HG03159 (cell line): ENCODE data around the gene MINAR1.
"Not testable (repeated sequence)": the region's sequence is repeated elsewhere in the genome, so short reads cannot be mapped to it uniquely, and the experiment has no call there.

Experiments used
- ATAC-seq: cut with Tn5 transposase; IDR thresholded peaks from one replicate; pipeline ENCODE4 v1.9.1; 2021; ENCODE audit warnings: mild to moderate bottlenecking, moderate library complexity; ENCODE audit not compliant: unreplicated experiment

The MINAR1 gene, protein sequence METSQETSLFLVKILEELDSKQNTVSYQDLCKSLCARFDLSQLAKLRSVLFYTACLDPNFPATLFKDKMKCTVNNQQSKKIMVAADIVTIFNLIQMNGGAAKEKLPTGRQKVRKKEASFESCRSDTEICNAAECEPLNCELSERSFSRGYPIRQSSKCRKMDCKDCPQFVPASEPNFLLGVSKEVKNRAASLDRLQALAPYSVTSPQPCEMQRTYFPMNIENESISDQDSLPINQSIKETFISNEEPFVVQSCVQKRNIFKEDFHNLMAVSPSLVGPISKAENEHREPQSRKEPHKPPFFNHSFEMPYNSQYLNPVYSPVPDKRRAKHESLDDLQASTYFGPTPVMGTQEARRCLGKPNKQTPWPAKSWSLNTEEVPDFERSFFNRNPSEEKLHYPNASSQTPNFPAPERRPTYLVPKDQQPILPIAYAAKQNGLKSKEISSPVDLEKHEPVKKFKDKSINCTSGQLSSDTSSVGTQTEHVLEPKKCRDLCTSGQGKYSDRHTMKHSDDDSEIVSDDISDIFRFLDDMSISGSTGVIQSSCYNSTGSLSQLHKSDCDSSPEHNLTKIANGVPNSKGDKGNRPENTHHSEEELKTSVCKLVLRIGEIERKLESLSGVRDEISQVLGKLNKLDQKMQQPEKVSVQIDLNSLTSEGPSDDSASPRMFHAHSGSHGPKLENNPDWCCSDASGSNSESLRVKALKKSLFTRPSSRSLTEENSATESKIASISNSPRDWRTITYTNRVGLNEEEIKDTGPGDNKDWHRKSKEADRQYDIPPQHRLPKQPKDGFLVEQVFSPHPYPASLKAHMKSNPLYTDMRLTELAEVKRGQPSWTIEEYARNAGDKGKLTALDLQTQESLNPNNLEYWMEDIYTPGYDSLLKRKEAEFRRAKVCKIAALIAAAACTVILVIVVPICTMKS

GRCh38 chr15:79431636-79432344, at the start of gene MINAR1:
Gene MINAR1, plus strand, starts transcription at chr15:79432336. Its CDS starts 23,812 bp downstream, at chr15:79456148.
- ATAC-seq: no peak

DNA sequence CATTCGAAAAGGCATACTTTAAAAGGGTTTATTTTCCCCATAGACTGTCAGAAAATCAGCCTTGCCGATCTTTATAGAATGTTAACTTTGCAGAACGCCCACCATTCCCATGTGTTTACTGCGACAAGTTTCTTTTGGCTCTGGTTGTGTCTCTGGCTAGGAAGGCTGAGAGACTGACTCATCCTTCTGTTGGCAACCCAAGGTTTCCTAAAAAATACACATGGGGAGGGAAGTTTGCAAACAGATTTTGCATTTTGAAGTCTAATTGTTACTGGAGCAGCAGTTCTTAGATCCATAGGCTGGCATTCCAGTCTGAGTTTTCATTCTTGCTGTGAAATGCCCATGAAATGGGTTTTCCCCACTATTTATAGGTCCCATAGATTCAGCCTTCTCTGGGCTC, 37.9 kb upstream of the MINAR1 start:
- no peak for ATAC-seq

DNA sequence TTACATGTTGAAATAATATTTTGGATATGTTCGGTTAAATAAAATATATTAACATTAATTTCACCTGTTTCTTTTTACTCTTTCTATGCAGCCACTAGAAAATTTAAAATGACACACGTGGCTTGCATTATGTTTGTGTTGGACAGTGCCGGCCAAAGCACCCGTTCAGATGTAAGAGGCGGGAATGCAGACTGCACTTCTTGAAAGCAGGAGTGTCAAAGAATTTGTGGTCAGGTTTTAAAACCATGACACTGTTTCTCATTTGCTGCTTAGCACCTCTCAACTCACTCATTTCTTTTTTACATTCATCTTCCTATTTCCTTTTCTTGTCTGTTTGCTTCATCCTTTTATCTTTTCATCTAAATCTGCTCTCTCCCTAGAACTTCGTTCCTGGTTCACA, 35.3 kb upstream of the MINAR1 start:
- no peak for ATAC-seq

- ATAC-seq: no peak
Observed at GRCh38 chr15:79397269-79397910, 34.7 kb upstream of the MINAR1 start.

DNA sequence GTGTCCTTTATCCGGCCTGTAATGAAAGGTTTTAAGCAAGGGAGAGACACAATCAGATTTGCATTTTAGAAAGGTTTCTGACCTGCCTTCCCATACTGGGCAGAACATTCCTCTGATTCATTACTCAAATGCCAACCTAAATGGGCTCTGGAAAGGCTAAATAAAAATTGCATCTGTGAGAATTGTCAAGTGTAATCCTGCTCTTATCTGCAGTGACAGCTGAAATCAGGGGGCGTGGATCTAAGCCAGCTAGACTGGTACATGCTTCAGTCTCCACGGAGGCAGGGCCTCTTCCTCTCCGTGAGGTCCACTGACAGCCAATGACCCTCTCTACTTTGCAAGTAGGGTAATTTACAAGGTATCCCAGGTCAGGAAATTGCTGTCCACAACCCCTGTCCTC, 32.5 kb upstream of the MINAR1 start:
- no peak for ATAC-seq

GRCh38 chr15:79400650-79401049, 31.5 kb upstream of the MINAR1 start:
- no peak for ATAC-seq

GRCh38 chr15:79401301-79401700, 30.8 kb upstream of the MINAR1 start:
- ATAC-seq: no peak

DNA sequence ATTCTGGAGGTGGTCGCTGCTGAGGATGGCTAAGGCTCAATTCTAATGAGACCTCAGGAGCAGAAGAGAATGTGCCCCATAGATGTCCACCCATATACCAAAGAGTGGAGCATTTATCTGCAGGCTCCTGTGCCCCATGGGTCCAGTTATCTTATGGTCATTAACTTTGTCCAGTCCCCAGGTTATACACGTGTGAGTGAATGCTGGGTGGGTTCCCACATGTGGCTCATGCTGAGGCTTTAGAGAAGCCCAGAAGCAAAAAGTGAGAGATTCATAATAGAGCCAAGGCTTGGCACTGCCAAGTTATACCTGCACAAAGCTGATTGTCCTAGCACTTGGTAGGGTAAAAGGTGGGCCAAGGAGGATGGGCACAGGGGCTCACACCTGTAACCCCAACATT, 30.0 kb upstream of the MINAR1 start:
- ATAC-seq: no peak

DNA sequence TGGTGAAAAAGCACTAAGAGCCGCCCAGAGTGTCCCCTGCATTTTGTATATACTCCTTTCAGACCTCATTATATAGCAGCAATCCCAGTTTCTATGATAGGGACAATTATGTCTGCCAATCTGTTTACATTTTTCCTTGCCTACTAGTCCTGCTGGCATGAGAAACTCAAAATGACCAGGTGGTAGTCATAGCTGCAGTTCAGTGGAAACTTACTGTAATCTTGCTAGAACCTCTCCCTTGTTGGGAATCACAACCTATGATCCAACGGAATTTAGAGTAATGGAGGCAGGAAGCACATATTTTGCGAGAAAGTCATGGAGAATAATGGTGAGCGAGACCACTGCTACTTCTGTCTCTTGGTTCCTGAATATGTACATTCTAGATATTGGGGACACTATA, 28.6 kb upstream of the MINAR1 start:
- no peak for ATAC-seq

- no peak for ATAC-seq
Observed at GRCh38 chr15:79406210-79406609, 25.9 kb upstream of the MINAR1 start.

DNA sequence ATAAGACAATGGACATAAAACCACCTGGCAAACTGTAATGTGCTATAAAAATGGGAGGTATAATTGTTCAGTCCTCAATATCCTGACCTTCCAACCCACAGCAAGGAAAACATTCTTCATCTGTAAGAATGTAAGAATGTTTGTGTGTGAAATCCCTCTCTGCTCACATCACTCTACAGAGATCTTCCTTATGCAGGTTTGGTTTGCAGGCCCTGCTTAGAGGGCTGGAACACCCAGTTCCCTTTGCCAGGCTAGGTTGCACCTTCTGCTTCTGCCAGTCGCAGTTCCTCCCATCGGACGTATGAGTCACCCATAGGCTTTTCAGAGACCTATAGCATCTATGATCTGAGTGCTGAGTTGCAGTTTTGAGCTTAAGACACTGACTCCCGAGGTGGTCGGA, 24.1 kb upstream of the MINAR1 start:
- no peak for ATAC-seq

GRCh38 chr15:79410237-79410636, 21.9 kb upstream of the MINAR1 start:
- ATAC-seq: no peak

GRCh38 chr15:79412010-79412409, 20.1 kb upstream of the MINAR1 start:
- ATAC-seq: no peak

DNA sequence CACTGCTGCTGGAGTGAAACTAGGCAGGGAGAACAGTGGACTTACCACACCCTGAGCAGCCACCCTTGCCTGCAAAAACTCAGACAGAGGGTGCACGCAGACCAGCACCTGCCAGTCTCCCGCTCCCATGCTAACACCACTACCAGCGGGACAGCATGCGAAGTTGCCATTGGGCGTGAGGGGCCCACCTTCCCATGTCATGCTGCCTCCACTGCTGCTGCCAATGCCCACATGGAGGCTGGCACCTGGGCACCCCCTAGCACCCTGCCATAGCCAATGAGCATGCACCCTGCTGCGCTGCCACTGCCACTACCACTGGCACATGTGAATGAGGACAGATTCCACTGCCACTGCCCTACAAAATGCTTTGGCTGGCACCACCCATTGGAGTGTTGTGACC, 19.7 kb upstream of the MINAR1 start:
- no peak for ATAC-seq

GRCh38 chr15:79416876-79417275, 15.3 kb upstream of the MINAR1 start:
- no peak for ATAC-seq

GRCh38 chr15:79418693-79419279, 13.3 kb upstream of the MINAR1 start:
- no peak for ATAC-seq

DNA sequence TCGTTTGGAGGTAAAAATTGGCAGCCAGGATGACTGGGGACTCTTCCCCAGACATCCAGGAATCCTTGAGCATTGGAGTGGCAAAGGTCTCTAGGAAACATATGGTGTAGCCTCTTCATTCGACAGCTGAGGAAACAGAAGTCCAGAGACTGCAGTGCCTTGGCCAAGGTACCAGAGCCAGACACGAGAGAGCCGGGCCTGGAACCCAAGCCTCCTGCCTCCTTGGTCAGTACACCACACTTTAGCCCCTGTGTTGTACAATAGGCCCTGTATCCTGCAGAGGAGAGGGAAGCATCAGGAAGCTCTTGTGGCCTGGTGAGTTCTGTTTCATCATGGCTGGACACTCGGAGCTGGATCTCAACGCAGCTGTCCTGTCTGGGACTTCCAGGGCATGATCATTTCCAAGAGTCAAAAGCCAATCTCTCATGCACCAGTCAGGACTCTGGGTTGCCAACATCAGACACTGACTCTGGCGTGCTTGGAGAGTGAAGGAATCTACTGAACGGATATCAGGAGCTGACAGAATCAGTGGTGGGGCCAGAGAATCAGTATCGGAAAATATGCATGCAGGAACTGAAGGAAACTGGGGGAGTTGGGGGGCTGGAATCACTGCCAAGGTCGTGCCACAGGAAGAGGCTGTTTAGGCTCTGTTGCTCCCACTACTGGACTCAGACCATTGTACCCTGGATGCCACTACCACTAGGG, 6.4 kb upstream of the MINAR1 start:
- no peak for ATAC-seq

- ATAC-seq: not testable (repeated sequence)
Observed at GRCh38 chr15:79426899-79427298, 5.2 kb upstream of the MINAR1 start.

DNA sequence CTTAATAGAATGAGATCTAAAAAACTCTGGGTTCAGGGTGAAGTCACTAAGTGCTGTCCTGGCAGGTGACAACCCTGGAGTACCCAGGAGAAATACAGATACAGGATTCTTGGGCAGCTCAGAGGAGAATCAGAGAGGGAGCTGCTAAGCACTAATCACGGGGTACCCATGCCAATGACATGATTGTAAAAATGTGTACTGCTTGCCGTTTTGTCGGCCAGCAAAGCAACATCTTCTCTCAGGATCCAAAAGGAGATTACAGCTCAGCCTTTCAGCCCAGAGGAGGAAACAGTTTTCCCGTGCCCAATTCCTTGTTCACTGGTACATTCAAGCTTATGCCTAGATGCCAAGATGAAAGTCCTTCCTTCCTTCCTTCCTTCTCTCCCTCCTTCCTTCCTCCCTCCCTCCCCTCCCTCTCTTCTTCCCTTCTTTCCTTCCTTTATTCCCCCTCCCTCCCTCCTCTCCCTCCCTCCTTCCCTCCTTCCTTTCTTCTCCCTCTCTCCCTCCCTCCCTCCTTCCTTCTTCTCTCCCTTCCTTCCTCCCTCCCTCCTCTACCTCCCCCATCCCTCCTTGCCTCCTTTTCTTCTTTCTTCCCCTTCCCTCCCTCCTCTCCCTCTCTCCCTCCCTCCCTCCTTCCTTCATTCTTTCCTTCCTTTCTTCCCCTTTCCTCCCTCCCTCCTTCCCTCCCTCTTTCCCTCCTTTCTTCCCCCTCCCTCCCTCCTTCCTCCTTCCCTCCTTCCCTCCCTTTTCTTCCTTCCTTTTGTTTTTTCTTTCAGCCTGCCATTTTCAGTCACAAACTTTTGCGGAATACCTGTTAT, 4.1 kb upstream of the MINAR1 start:
- ATAC-seq: no peak
